ENCODE measurements around the gene MTHFD1L. TPM values are rescaled to one million over a fixed set of nuclear protein-coding genes. Genes with fewer than 3 reads are reported as not detected.

MTHFD1L gene
- total RNA-seq, 4 donors from 2014 or later = 4.3 to 23.1 (median 4.7) TPM

DNA sequence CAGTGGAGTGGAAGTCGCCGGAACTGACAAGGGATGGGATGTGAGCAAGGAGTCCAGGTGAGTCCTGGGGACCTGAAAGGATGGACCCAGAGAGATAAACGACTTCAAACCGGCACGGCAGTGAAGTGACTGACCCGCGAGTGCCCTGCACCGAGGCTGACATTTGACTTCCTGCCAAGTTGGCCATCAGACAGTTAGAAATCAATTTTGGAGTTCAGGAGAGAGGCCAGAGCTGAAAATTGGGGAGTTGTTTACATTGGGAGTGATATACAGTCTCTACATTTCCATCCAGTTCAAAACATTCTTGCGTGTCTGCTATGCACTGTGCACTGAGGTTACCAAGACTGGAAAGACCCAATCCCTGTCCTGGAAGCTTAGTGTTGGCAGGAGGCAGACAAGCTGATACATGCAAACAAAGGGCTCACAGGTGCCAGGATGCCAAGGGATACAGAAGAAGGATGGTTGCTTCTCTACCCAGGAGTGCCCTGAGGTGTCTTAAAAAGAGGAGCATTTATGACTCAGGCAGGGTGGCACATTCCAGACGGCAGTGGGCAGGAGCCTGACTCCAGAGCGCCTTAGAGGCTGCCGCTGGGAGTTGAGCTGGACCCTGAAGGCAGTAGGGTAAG, 186.6 kb downstream of the MTHFD1L start:
- TF ChIP-seq, protein P1, sequence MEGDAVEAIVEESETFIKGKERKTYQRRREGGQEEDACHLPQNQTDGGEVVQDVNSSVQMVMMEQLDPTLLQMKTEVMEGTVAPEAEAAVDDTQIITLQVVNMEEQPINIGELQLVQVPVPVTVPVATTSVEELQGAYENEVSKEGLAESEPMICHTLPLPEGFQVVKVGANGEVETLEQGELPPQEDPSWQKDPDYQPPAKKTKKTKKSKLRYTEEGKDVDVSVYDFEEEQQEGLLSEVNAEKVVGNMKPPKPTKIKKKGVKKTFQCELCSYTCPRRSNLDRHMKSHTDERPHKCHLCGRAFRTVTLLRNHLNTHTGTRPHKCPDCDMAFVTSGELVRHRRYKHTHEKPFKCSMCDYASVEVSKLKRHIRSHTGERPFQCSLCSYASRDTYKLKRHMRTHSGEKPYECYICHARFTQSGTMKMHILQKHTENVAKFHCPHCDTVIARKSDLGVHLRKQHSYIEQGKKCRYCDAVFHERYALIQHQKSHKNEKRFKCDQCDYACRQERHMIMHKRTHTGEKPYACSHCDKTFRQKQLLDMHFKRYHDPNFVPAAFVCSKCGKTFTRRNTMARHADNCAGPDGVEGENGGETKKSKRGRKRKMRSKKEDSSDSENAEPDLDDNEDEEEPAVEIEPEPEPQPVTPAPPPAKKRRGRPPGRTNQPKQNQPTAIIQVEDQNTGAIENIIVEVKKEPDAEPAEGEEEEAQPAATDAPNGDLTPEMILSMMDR (IDR thresholded peaks at IDR 0.05) = no peak
- no peak for TF ChIP-seq POLR2A (IDR thresholded peaks at IDR 0.05)
- DNase-seq = no peak
- Histone ChIP-seq H3K36me3 (no peaks in the 10 kb centered on the region), H3K27ac (no peak overlapping the region), H3K9me3 (no peaks in the 10 kb centered on the region), H3K4me1 (no peaks in the 10 kb centered on the region), H3K4me3 (no peak overlapping the region), H3K27me3 (no peaks in the 10 kb centered on the region)

DNA sequence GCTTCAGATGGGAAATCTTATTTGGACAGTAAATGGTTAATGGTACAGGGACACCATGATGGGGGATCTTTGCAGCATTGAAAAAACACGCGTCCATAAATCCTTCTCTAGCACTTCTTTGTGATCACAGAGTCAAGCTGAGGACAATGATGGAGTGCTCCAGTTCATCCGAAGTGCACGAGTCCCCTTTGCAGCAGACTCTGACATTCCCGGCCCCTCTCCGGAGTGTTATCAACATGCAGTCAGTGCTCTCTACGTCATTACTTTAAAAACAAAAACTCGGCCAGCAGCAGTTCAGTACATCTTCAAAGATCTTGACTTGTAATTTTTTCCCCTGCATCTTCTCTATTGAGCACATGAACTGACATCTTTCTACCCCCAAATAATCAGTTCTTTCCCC, 188.8 kb downstream of the MTHFD1L start:
- no peaks in the 10 kb centered on the region for H3K36me3 ChIP-seq
- no peaks in the 10 kb centered on the region for H3K27me3 ChIP-seq
- no peaks in the 10 kb centered on the region for H3K4me1 ChIP-seq
- no peak overlapping the region for H3K4me3 ChIP-seq
- no peak for DNase-seq
- H3K27ac ChIP-seq = no peak overlapping the region
- TF ChIP-seq, protein P1 (IDR thresholded peaks at IDR 0.05) = no peak
- TF ChIP-seq POLR2A (IDR thresholded peaks at IDR 0.05) = no peak
- no peaks in the 10 kb centered on the region for H3K9me3 ChIP-seq

DNA sequence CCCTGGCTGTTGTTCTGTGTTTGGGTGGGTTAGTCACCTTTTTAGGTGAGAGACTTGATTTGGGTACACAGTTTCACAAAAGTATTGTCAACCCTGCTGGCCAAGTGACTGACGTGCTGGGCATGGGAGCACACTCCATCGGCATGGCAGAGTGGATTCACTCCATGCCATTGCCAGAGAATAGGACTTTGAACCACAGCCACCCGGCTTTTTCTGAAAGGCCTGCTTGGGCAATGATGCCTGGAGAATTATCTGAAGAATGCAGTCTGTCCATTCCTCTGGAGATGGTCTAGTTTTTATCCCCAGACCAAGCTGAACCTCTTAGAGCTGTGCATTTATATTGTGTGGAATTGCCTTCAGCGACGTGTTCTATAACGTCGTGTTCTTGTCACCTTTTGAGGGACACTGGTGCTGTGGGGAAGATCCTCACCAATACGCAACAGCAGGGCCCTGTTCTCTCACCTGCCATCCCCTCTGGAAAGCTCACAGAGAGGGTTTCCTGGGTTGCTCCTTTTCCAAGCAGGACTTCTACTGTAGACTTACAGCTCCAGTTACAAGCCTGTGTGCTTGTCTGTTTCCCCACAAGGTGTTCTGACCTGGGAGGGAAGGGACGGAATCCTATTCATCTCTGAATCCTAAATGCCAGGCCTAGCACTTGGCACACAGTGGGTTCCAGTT, 190.9 kb downstream of the MTHFD1L start:
- no peak for DNase-seq
- H3K36me3 ChIP-seq = no peaks in the 10 kb centered on the region
- H3K27ac ChIP-seq = no peak overlapping the region
- no peaks in the 10 kb centered on the region for H3K27me3 ChIP-seq
- TF ChIP-seq POLR2A (IDR thresholded peaks at IDR 0.05) = no peak
- TF ChIP-seq, protein P1 (IDR thresholded peaks at IDR 0.05) = no peak
- no peaks in the 10 kb centered on the region for H3K9me3 ChIP-seq
- H3K4me1 ChIP-seq = no peaks in the 10 kb centered on the region
- H3K4me3 ChIP-seq = no peak overlapping the region

DNA sequence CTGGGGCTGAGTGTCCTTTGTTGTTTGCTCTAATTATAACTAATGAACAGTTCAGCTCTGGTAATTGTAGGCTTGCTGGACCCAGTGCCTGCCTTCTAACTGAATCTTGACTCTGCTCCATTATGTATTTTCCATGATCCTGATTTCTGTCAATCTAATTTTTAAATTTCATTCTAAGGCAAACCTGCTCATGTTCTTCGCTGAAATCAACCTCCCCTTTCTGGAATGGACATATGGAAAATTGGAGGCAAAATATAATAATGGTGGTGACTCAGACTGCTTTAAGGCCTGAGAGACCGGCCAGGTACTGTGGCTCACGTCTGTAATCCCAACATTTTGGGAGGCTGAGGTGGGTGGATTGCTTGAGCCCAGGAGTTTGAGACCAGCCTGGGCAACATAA, 191.6 kb downstream of the MTHFD1L start:
- DNase-seq = no peak
- Histone ChIP-seq H3K36me3 (no peaks in the 10 kb centered on the region), H3K27me3 (no peaks in the 10 kb centered on the region), H3K4me1 (no peaks in the 10 kb centered on the region), H3K27ac (no peak overlapping the region), H3K9me3 (no peaks in the 10 kb centered on the region), H3K4me3 (no peak overlapping the region)
- no peak for TF ChIP-seq POLR2A (IDR thresholded peaks at IDR 0.05)
- TF ChIP-seq, protein P1 (IDR thresholded peaks at IDR 0.05) = no peak

DNA sequence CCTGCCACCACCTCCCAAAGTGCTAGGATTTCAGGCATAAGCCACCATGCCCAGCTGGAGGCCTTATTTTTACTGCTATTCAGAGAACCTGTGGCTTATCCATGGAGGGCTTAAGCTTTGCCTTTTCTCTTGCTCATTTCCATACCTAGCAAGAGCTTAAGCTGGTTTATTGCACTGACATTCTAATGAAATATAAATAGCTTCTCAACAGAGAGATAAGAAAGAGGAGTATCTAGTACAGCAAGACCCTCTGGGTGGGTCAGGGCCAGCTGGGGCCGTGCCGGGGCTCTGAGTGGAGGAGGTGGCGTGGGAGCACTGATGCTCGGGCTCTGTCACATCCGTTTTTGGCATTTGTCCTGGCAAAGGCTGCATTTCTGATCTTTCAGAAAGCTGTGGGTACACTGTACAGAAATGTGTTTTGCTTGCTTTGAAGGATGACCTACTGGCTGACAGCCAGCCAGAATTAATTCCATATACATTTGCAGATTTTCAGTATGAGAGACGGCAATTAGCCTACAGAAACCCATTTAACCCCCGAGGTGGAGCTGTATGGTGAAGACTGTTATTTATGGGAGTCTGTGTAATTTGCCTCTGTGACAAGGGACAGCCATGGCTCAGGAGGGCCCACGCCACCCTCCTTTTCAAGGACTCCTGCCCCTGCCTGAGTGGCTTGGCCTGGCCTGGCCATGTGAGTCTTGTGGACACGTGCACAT, 192.7 kb downstream of the MTHFD1L start:
- Histone ChIP-seq H3K4me3 (no peak overlapping the region), H3K9me3 (no peaks in the 10 kb centered on the region), H3K27ac (no peak overlapping the region), H3K27me3 (no peaks in the 10 kb centered on the region), H3K4me1 (no peaks in the 10 kb centered on the region), H3K36me3 (no peaks in the 10 kb centered on the region)
- DNase-seq = no peak
- TF ChIP-seq, protein P1 (IDR thresholded peaks at IDR 0.05) = no peak
- TF ChIP-seq POLR2A (IDR thresholded peaks at IDR 0.05) = no peak

Data from Peyer's patch (tissue), 4 donors.